Limb (tissue), 2 donors: ENCODE data around the gene TPM2.

Experiments used
- DNase-seq, 2 donors: peaks; one replicate each; pipeline ENCODE4 v3.0.0-alpha.2; 2016; ENCODE audit errors: extremely low spot score in 2 of 2

The TPM2 gene

GRCh38 chr9:35718721-35719511 lies 29.2 kb upstream of the TPM2 start:
- no peak for DNase-seq

- no peak for DNase-seq
These were observed 27.6 kb upstream of the TPM2 start for GRCh38 chr9:35717132-35717870.

GRCh38 chr9:35716230-35716629 lies 26.5 kb upstream of the TPM2 start:
- DNase-seq = no peak

- DNase-seq = no peak
These were observed 25.0 kb upstream of the TPM2 start for GRCh38 chr9:35714579-35715252.

GRCh38 chr9:35714123-35714522 lies 24.4 kb upstream of the TPM2 start:
- no peak for DNase-seq

- DNase-seq = no peak
These were observed 23.9 kb upstream of the TPM2 start for GRCh38 chr9:35713578-35713977.

GRCh38 chr9:35712762-35713400 lies 23.2 kb upstream of the TPM2 start:
- no peak for DNase-seq

GRCh38 chr9:35711501-35712428 lies 22.0 kb upstream of the TPM2 start:
- no peak for DNase-seq

GRCh38 chr9:35710818-35711500 lies 21.2 kb upstream of the TPM2 start:
- no peak for DNase-seq

GRCh38 chr9:35708146-35708545 lies 18.4 kb upstream of the TPM2 start:
- no peak for DNase-seq

- no peak for DNase-seq
These were observed 17.2 kb upstream of the TPM2 start for GRCh38 chr9:35706951-35707350.

- DNase-seq = no peak
These were observed 16.2 kb upstream of the TPM2 start for GRCh38 chr9:35705836-35706430.

- DNase-seq = no peak
These were observed 15.6 kb upstream of the TPM2 start for GRCh38 chr9:35705372-35705771.

GRCh38 chr9:35703906-35704672 lies 14.4 kb upstream of the TPM2 start:
- no peak for DNase-seq

GRCh38 chr9:35702696-35703095 lies 13.0 kb upstream of the TPM2 start:
- no peak for DNase-seq

- no peak for DNase-seq
These were observed 11.2 kb upstream of the TPM2 start for GRCh38 chr9:35700942-35701341.

GRCh38 chr9:35700031-35700430 lies 10.3 kb upstream of the TPM2 start:
- no peak for DNase-seq

GRCh38 chr9:35698231-35698630 lies 8.5 kb upstream of the TPM2 start:
- DNase-seq = no peak

- DNase-seq = no peak
These were observed 7.8 kb upstream of the TPM2 start for GRCh38 chr9:35697486-35697885.
